H9 (cell line): ENCODE measurements around the gene FAM210A. TPM values are rescaled to one million over a fixed set of nuclear protein-coding genes. Genes with fewer than 3 reads are reported as not detected.

Experiments used
- DNase-seq: peaks from one replicate; pipeline ENCODE4 v3.0.0-alpha.2; 2017
- H2AFZ ChIP-seq: one replicate; pipeline ENCODE4 v1.6.1; 2013; ENCODE audit warnings: mild to moderate bottlenecking, low read length, control low read depth, moderate library complexity
- H2AK5ac ChIP-seq: 2 replicates; pipeline ENCODE4 v1.6.1; 2013; ENCODE audit warnings: low read length, control low read depth, mixed read lengths; ENCODE audit not compliant: insufficient read length
- H2BK120ac ChIP-seq: one replicate; pipeline ENCODE4 v1.6.1; 2013; ENCODE audit warnings: low read depth, mild to moderate bottlenecking, low read length, control low read depth, inconsistent platforms; ENCODE audit not compliant: poor library complexity, severe bottlenecking
- H2BK12ac ChIP-seq: 2 replicates; pipeline ENCODE4 v1.6.1; 2013; ENCODE audit warnings: low read length, control low read depth, mixed read lengths, low read depth; ENCODE audit not compliant: insufficient read length
- H2BK15ac ChIP-seq: 2 replicates; pipeline ENCODE4 v1.6.1; 2013; ENCODE audit warnings: low read depth, low read length, control low read depth
- H2BK20ac ChIP-seq: one replicate; pipeline ENCODE4 v1.6.1; 2013; ENCODE audit warnings: low read depth, mild to moderate bottlenecking, low read length, control low read depth, inconsistent platforms; ENCODE audit not compliant: poor library complexity, severe bottlenecking
- H2BK5ac ChIP-seq: 2 replicates; pipeline ENCODE4 v1.6.1; 2013; ENCODE audit warnings: low read length, control low read depth, mixed read lengths; ENCODE audit not compliant: insufficient read length
- H3K14ac ChIP-seq: 2 replicates; pipeline ENCODE4 v1.6.1; 2013; ENCODE audit warnings: low read length, control low read depth; ENCODE audit not compliant: insufficient read depth
- H3K18ac ChIP-seq: 2 replicates; pipeline ENCODE4 v1.6.1; 2013; ENCODE audit warnings: low read depth, mild to moderate bottlenecking, mixed read lengths, low read length, control low read depth; ENCODE audit not compliant: insufficient read length
- H3K23ac ChIP-seq: 2 replicates; pipeline ENCODE4 v1.6.1; 2013; ENCODE audit warnings: low read length, control low read depth, mixed read lengths, low read depth; ENCODE audit not compliant: insufficient read length
- H3K23me2 ChIP-seq: 2 replicates; pipeline ENCODE4 v1.6.1; 2013; ENCODE audit warnings: low read depth, mild to moderate bottlenecking, mixed read lengths, low read length, control low read depth; ENCODE audit not compliant: insufficient read length, poor library complexity, severe bottlenecking
- H3K27ac ChIP-seq: 2 replicates; pipeline ENCODE4 v1.5.1; 2013; ENCODE audit warnings: low read length, control low read depth, mixed read lengths, low read depth; ENCODE audit not compliant: insufficient read length
- H3K27me3 ChIP-seq: 2 replicates; pipeline ENCODE4 v1.6.1; 2013; ENCODE audit warnings: low read length, control low read depth, inconsistent platforms; ENCODE audit not compliant: insufficient read depth
- H3K4ac ChIP-seq: 2 replicates; pipeline ENCODE4 v1.6.1; 2013; ENCODE audit warnings: low read depth, mild to moderate bottlenecking, control low read depth, inconsistent platforms, low read length, moderate library complexity
- H3K4me1 ChIP-seq: 2 replicates; pipeline ENCODE4 v1.6.1; 2013; ENCODE audit warnings: low read length, control low read depth, inconsistent platforms; ENCODE audit not compliant: insufficient read depth
- H3K4me2 ChIP-seq: 2 replicates; pipeline ENCODE4 v1.6.1; 2013; ENCODE audit warnings: low read length, control low read depth, mixed read lengths; ENCODE audit not compliant: insufficient read length, insufficient read depth
- H3K56ac ChIP-seq: 2 replicates; pipeline ENCODE4 v1.6.1; 2013; ENCODE audit warnings: low read depth, mild to moderate bottlenecking, mixed read lengths, low read length, control low read depth; ENCODE audit not compliant: insufficient read length
- H3K79me1 ChIP-seq: 2 replicates; pipeline ENCODE4 v1.6.1; 2013; ENCODE audit warnings: low read depth, mild to moderate bottlenecking, moderate library complexity, low read length, control low read depth, inconsistent platforms; ENCODE audit not compliant: insufficient read depth, poor library complexity, severe bottlenecking
- H3K79me2 ChIP-seq: 2 replicates; pipeline ENCODE4 v1.6.1; 2013; ENCODE audit warnings: low read length, control low read depth, inconsistent platforms; ENCODE audit not compliant: insufficient read depth
- H3K9ac ChIP-seq: 2 replicates; pipeline ENCODE4 v1.6.1; 2013; ENCODE audit warnings: low read length, control low read depth, mixed read lengths; ENCODE audit not compliant: insufficient read length; ENCODE audit errors: extremely low read depth
- H3K9me3 ChIP-seq: one replicate; pipeline ENCODE4 v1.6.1; 2013; ENCODE audit warnings: low read depth, low read length, inconsistent platforms; ENCODE audit not compliant: control insufficient read depth
- H3T11ph ChIP-seq: one replicate; pipeline ENCODE4 v1.6.1; 2013; ENCODE audit warnings: mild to moderate bottlenecking, low read length, control low read depth, inconsistent platforms
- H4K20me1 ChIP-seq: one replicate; pipeline ENCODE4 v1.6.1; 2013; ENCODE audit not compliant: control insufficient read depth, insufficient read length, insufficient read depth
- H4K5ac ChIP-seq: 2 replicates; pipeline ENCODE4 v1.6.1; 2013; ENCODE audit warnings: low read depth, mild to moderate bottlenecking, mixed read lengths, low read length, control low read depth; ENCODE audit not compliant: insufficient read length
- H4K8ac ChIP-seq: replicated peaks from 2 replicates; pipeline ENCODE4 v1.6.1; 2013; ENCODE audit warnings: low read length, control low read depth, mixed read lengths, low read depth; ENCODE audit not compliant: insufficient read length
- H4K91ac ChIP-seq: 2 replicates; pipeline ENCODE4 v1.6.1; 2013; ENCODE audit warnings: low read depth, mild to moderate bottlenecking, moderate library complexity, mixed read lengths, low read length, control low read depth; ENCODE audit not compliant: insufficient read length
- H3K27ac Mint-ChIP-seq, 3 experiments: 2 replicates in 2 of 3; 3 replicates in 1 of 3; pipeline ENCODE4 v1.8.0; 2020 to 2021; ENCODE audit warnings: mixed read lengths in 3 of 3, mild to moderate bottlenecking in 1 of 3, moderate library complexity in 1 of 3
- H3K27me3 Mint-ChIP-seq: 2 replicates; pipeline ENCODE4 v1.8.0; 2021; ENCODE audit warnings: low read depth, mild to moderate bottlenecking, moderate library complexity, mixed read lengths
- H3K36me3 Mint-ChIP-seq, 3 experiments: 2 replicates in 2 of 3; 3 replicates in 1 of 3; pipeline ENCODE4 v1.8.0; 2020 to 2021; ENCODE audit warnings: low read depth in 3 of 3, mixed read lengths in 3 of 3; ENCODE audit not compliant: insufficient read depth in 1 of 3
- H3K4me1 Mint-ChIP-seq, 2 experiments: 2 replicates each; pipeline ENCODE4 v1.8.0; 2020; ENCODE audit warnings: mixed read lengths in 2 of 2
- H3K4me3 Mint-ChIP-seq, 2 experiments: 2 replicates in 1 of 2; 3 replicates in 1 of 2; pipeline ENCODE4 v1.8.0; 2020 to 2021; ENCODE audit warnings: mild to moderate bottlenecking in 2 of 2, mixed read lengths in 2 of 2, moderate library complexity in 1 of 2
- H3K9me3 Mint-ChIP-seq, 2 experiments: 2 replicates in 1 of 2; 3 replicates in 1 of 2; pipeline ENCODE4 v1.8.0; 2020; ENCODE audit warnings: mild to moderate bottlenecking in 2 of 2, mixed read lengths in 2 of 2, moderate library complexity in 1 of 2
- CTCF ChIP-seq: fragments of 200-600 bp; sonication (generic); conservative IDR thresholded peaks from 3 replicates; pipeline ENCODE4 v1.8.0; 2021; ENCODE audit warnings: antibody characterized with exemption, mild to moderate bottlenecking
- WGBS: extraction: QIAGEN DNeasy Blood & Tissue Kit; methylation state at CpG from one replicate; pipeline ENCODE4 v1.1.7; 2013; ENCODE audit warnings: missing lambda C conversion rate, low lambda C conversion rate, mixed read lengths; ENCODE audit not compliant: insufficient read length; ENCODE audit errors: extremely low coverage; 5-methylcytosine and 5-hydroxymethylcytosine counted together
- total RNA-seq: library from RNA; stranded (reverse); gene quantifications from 2 replicates; pipeline ENCODE4 v1.2.1, GENCODE V29; 2021

Gene FAM210A
- total RNA-seq, 1 experiment from 2014 or later, result 22.5 TPM

GRCh38 chr18:13643261-13643751, 83.1 kb downstream of the FAM210A start:
- Histone ChIP-seq H2BK5ac (no peak overlapping the region), H3K4ac (no peak overlapping the region), H3K4me1 (no peaks in the 10 kb centered on the region), H2BK20ac (no peak overlapping the region), H2BK15ac (no peak overlapping the region), H3K9ac (no peak overlapping the region), H3K14ac (no peak overlapping the region), H3K23ac (no peak overlapping the region), H3K27ac (no peak overlapping the region), H4K20me1 (no peaks in the 10 kb centered on the region), H3K9me3 (no peaks in the 10 kb centered on the region), H2AFZ (no peak overlapping the region), H2BK120ac (no peak overlapping the region), H3K79me1 (no peaks in the 10 kb centered on the region), H4K8ac (no peak overlapping the region), H2BK12ac (no peak overlapping the region), H3K18ac (no peak overlapping the region), H3K79me2 (no peaks in the 10 kb centered on the region), H3T11ph (no peak overlapping the region), H4K5ac (no peak overlapping the region), H3K4me2 (no peak overlapping the region), H2AK5ac (no peak overlapping the region), H3K56ac (no peak overlapping the region), H3K23me2 (no peaks in the 10 kb centered on the region), H4K91ac (no peak overlapping the region), H3K27me3 (no peaks in the 10 kb centered on the region)
- DNase-seq, result no peak
- Mint-ChIP-seq H3K36me3 (no peaks in the 10 kb centered on the region), H3K27ac (no peak overlapping the region), H3K27me3 (no peaks in the 10 kb centered on the region), H3K4me3 (no peak overlapping the region), H3K9me3 (no peaks in the 10 kb centered on the region; a peak in 1 of 5 replicates), H3K4me1 (no peaks in the 10 kb centered on the region)
- no peak for TF ChIP-seq CTCF
- no CpG with 5 or more reads among the region's 16 CpGs for WGBS
